Parathyroid adenoma (tissue), 2 donors: Measurements from ENCODE around the gene AFDN.

Experiments
- H2AFZ ChIP-seq: fragments of 300-600 bp; sonication (generic); one replicate; pipeline ENCODE4 v1.7.0; 2017; ENCODE audit warnings: antibody characterized with exemption, mild to moderate bottlenecking
- H3K27ac ChIP-seq: fragments of 300-600 bp; sonication (generic); one replicate; pipeline ENCODE4 v1.7.0; 2017
- H3K27me3 ChIP-seq: fragments of 300-600 bp; sonication (generic); one replicate; pipeline ENCODE4 v1.7.0; 2017; ENCODE audit warnings: low read length; ENCODE audit not compliant: control insufficient read depth, insufficient read depth
- H3K36me3 ChIP-seq: fragments of 300-600 bp; sonication (generic); one replicate; pipeline ENCODE4 v1.7.0; 2017; ENCODE audit warnings: low read length; ENCODE audit not compliant: control insufficient read depth, insufficient read depth
- H3K4me1 ChIP-seq: fragments of 300-600 bp; sonication (generic); one replicate; pipeline ENCODE4 v1.7.0; 2017; ENCODE audit warnings: control low read depth
- H3K4me2 ChIP-seq: fragments of 300-600 bp; sonication (generic); one replicate; pipeline ENCODE4 v1.7.0; 2017; ENCODE audit warnings: low read length
- H3K4me3 ChIP-seq: fragments of 300-600 bp; sonication (generic); one replicate; pipeline ENCODE4 v1.7.0; 2017; ENCODE audit warnings: low read depth, low read length
- H3K79me2 ChIP-seq: fragments of 300-600 bp; sonication (generic); one replicate; pipeline ENCODE4 v1.7.0; 2017; ENCODE audit warnings: control low read depth
- H3K9ac ChIP-seq: fragments of 300-600 bp; sonication (generic); one replicate; pipeline ENCODE4 v1.7.0; 2017; ENCODE audit warnings: mild to moderate bottlenecking
- H3K9me3 ChIP-seq: fragments of 300-600 bp; sonication (generic); one replicate; pipeline ENCODE4 v1.7.0; 2017; ENCODE audit warnings: low read length; ENCODE audit not compliant: control insufficient read depth
- TF ChIP-seq, protein P1 (sequence below): fragments of 300-600 bp; sonication (generic); IDR thresholded peaks from one replicate; pipeline ENCODE4 v1.7.0; 2017; ENCODE audit warnings: antibody characterized with exemption, mild to moderate bottlenecking
- donor health status: primary hyperparathyroidism.

Gene AFDN

DNA sequence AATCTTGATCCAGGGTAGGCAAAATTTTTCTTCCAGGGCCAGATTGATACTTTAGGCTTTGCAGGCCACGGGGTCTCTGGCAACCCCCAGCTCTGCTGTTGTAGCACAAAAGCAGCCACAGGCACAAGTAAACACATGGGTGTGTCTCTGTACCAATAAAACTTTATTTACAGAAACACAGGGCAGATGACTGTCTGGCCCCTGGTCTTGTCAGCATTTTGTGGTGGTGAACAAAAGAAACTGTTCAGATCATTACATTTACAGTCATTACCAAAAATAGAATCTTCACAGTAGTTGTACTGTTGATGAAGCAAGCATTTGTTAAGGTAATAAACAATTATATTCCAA lies 125.8 kb downstream of the AFDN start:
- no peak overlapping the region for H2AFZ ChIP-seq
- H3K27me3 ChIP-seq = no peaks in the 10 kb centered on the region
- no peaks in the 10 kb centered on the region for H3K36me3 ChIP-seq
- H3K4me2 ChIP-seq = no peak overlapping the region
- no peak overlapping the region for H3K9ac ChIP-seq
- no peaks in the 10 kb centered on the region for H3K4me1 ChIP-seq
- no peak overlapping the region for H3K27ac ChIP-seq
- TF ChIP-seq, protein P1, sequence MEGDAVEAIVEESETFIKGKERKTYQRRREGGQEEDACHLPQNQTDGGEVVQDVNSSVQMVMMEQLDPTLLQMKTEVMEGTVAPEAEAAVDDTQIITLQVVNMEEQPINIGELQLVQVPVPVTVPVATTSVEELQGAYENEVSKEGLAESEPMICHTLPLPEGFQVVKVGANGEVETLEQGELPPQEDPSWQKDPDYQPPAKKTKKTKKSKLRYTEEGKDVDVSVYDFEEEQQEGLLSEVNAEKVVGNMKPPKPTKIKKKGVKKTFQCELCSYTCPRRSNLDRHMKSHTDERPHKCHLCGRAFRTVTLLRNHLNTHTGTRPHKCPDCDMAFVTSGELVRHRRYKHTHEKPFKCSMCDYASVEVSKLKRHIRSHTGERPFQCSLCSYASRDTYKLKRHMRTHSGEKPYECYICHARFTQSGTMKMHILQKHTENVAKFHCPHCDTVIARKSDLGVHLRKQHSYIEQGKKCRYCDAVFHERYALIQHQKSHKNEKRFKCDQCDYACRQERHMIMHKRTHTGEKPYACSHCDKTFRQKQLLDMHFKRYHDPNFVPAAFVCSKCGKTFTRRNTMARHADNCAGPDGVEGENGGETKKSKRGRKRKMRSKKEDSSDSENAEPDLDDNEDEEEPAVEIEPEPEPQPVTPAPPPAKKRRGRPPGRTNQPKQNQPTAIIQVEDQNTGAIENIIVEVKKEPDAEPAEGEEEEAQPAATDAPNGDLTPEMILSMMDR = no peak
- no peaks in the 10 kb centered on the region for H3K9me3 ChIP-seq
- no peak overlapping the region for H3K4me3 ChIP-seq
- H3K79me2 ChIP-seq = no peaks in the 10 kb centered on the region

GRCh38 chr6:167953551-167953950 lies 126.8 kb downstream of the AFDN start:
- no peaks in the 10 kb centered on the region for H3K4me1 ChIP-seq
- no peaks in the 10 kb centered on the region for H3K79me2 ChIP-seq
- H3K9ac ChIP-seq = no peak overlapping the region
- H2AFZ ChIP-seq = no peak overlapping the region
- no peak overlapping the region for H3K4me3 ChIP-seq
- no peaks in the 10 kb centered on the region for H3K36me3 ChIP-seq
- H3K9me3 ChIP-seq = no peaks in the 10 kb centered on the region
- no peaks in the 10 kb centered on the region for H3K27me3 ChIP-seq
- H3K27ac ChIP-seq = no peak overlapping the region
- H3K4me2 ChIP-seq = no peak overlapping the region
- TF ChIP-seq, protein P1 = no peak

- no peak overlapping the region for H3K9ac ChIP-seq
- no peak overlapping the region for H3K4me2 ChIP-seq
- H3K27me3 ChIP-seq = no peaks in the 10 kb centered on the region
- H3K4me1 ChIP-seq = no peaks in the 10 kb centered on the region
- H3K4me3 ChIP-seq = no peak overlapping the region
- H2AFZ ChIP-seq = no peak overlapping the region
- H3K27ac ChIP-seq = no peak overlapping the region
- no peaks in the 10 kb centered on the region for H3K36me3 ChIP-seq
- H3K9me3 ChIP-seq = no peaks in the 10 kb centered on the region
- H3K79me2 ChIP-seq = no peaks in the 10 kb centered on the region
- TF ChIP-seq, protein P1 = no peak
These were observed 127.4 kb downstream of the AFDN start for GRCh38 chr6:167954151-167954550.

GRCh38 chr6:167956491-167956890 lies 129.8 kb downstream of the AFDN start:
- no peaks in the 10 kb centered on the region for H3K9me3 ChIP-seq
- no peak overlapping the region for H3K4me2 ChIP-seq
- H3K4me1 ChIP-seq = no peaks in the 10 kb centered on the region
- no peak overlapping the region for H2AFZ ChIP-seq
- H3K27ac ChIP-seq = no peak overlapping the region
- H3K79me2 ChIP-seq = no peaks in the 10 kb centered on the region
- H3K4me3 ChIP-seq = no peak overlapping the region
- no peaks in the 10 kb centered on the region for H3K27me3 ChIP-seq
- H3K36me3 ChIP-seq = no peaks in the 10 kb centered on the region
- TF ChIP-seq, protein P1 = no peak
- no peak overlapping the region for H3K9ac ChIP-seq

GRCh38 chr6:167956983-167957492 lies 130.3 kb downstream of the AFDN start:
- no peaks in the 10 kb centered on the region for H3K27me3 ChIP-seq
- no peak overlapping the region for H2AFZ ChIP-seq
- H3K4me3 ChIP-seq = no peak overlapping the region
- H3K4me2 ChIP-seq = no peak overlapping the region
- TF ChIP-seq, protein P1 = no peak
- no peaks in the 10 kb centered on the region for H3K79me2 ChIP-seq
- H3K9me3 ChIP-seq = no peaks in the 10 kb centered on the region
- H3K36me3 ChIP-seq = no peaks in the 10 kb centered on the region
- H3K4me1 ChIP-seq = no peaks in the 10 kb centered on the region
- H3K27ac ChIP-seq = no peak overlapping the region
- no peak overlapping the region for H3K9ac ChIP-seq
